GM18519 (cell line): ENCODE results near the gene QRFPR.
"Not testable (repeated sequence)": the region's sequence is repeated elsewhere in the genome, so short reads cannot be mapped to it uniquely, and the experiment has no call there.

ENCODE experiments used
- ATAC-seq: cut with Tn5 transposase; IDR thresholded peaks from one replicate; pipeline ENCODE4 v1.9.1; 2021; ENCODE audit warnings: mild to moderate bottlenecking, moderate library complexity; ENCODE audit not compliant: unreplicated experiment, low FRiP score

The QRFPR gene

GRCh38 chr4:121380776-121381462, at the start of gene QRFPR:
QRFPR (minus strand) TSS chr4:121381018; CDS start chr4:121380647, 371 bp downstream.
- no peak for ATAC-seq

- ATAC-seq: no peak
Observed at GRCh38 chr4:121428721-121429120, 47.9 kb upstream of the QRFPR start.

GRCh38 chr4:121421594-121421993, 40.8 kb upstream of the QRFPR start:
- no peak for ATAC-seq

GRCh38 chr4:121411151-121411744, 30.4 kb upstream of the QRFPR start:
- ATAC-seq: no peak

GRCh38 chr4:121408567-121408966, 27.7 kb upstream of the QRFPR start:
- not testable (repeated sequence) for ATAC-seq

- no peak for ATAC-seq
Observed at GRCh38 chr4:121400632-121401031, 19.8 kb upstream of the QRFPR start.

- no peak for ATAC-seq
Observed at GRCh38 chr4:121397941-121398601, 17.3 kb upstream of the QRFPR start.

- no peak for ATAC-seq
Observed at GRCh38 chr4:121397434-121397833, 16.6 kb upstream of the QRFPR start.

- ATAC-seq: no peak
Observed at GRCh38 chr4:121392426-121393086, 11.7 kb upstream of the QRFPR start.

GRCh38 chr4:121390335-121390734, 9.5 kb upstream of the QRFPR start:
- ATAC-seq: no peak

GRCh38 chr4:121379276-121379675, 1.5 kb downstream of the QRFPR start:
- ATAC-seq: no peak

GRCh38 chr4:121377076-121377475, 3.7 kb downstream of the QRFPR start:
- no peak for ATAC-seq

- no peak for ATAC-seq
Observed at GRCh38 chr4:121376556-121376955, 4.3 kb downstream of the QRFPR start.

GRCh38 chr4:121376097-121376496, 4.7 kb downstream of the QRFPR start:
- no peak for ATAC-seq

- no peak for ATAC-seq
Observed at GRCh38 chr4:121375262-121375661, 5.6 kb downstream of the QRFPR start.

- no peak for ATAC-seq
Observed at GRCh38 chr4:121373841-121374240, 7.0 kb downstream of the QRFPR start.

GRCh38 chr4:121370729-121371325, 10.0 kb downstream of the QRFPR start:
- no peak for ATAC-seq

- ATAC-seq: no peak
Observed at GRCh38 chr4:121360495-121360894, 20.3 kb downstream of the QRFPR start.

- ATAC-seq: no peak
Observed at GRCh38 chr4:121358473-121358872, 22.3 kb downstream of the QRFPR start.

GRCh38 chr4:121353213-121353612, 27.6 kb downstream of the QRFPR start:
- ATAC-seq: no peak

- ATAC-seq: no peak
Observed at GRCh38 chr4:121344098-121344497, 36.7 kb downstream of the QRFPR start.
